GM19239 (cell line): ENCODE results near the gene NEAT1.

Experiments used
- DNase-seq: peaks from one replicate; pipeline ENCODE4 v3.0.0; 2011; ENCODE audit warnings: low spot score; ENCODE audit not compliant: insufficient read length
- FAIRE-seq: peaks from 2 replicates; lab custom pipeline; 2011; peaks lifted over from hg19 to GRCh38; lab: Jason Lieb, UNC

NEAT1 gene

GRCh38 chr11:65388731-65389130 is 33.9 kb upstream of the NEAT1 start:
- DNase-seq (no peak), FAIRE-seq (no peak)

GRCh38 chr11:65389294-65389980 is 33.2 kb upstream of the NEAT1 start:
- FAIRE-seq (no peak), DNase-seq (no peak)

- FAIRE-seq (no peak), DNase-seq (no peak)
These were observed 32.3 kb upstream of the NEAT1 start for GRCh38 chr11:65390099-65390941.

- FAIRE-seq, result no peak
- no peak for DNase-seq
These were observed 31.6 kb upstream of the NEAT1 start for GRCh38 chr11:65390996-65391395.

GRCh38 chr11:65392186-65392829 is 30.3 kb upstream of the NEAT1 start:
- FAIRE-seq (no peak), DNase-seq (no peak)

GRCh38 chr11:65392899-65393298 is 29.7 kb upstream of the NEAT1 start:
- FAIRE-seq, result no peak

GRCh38 chr11:65393513-65394079 is 29.0 kb upstream of the NEAT1 start:
- FAIRE-seq (no peak), DNase-seq (no peak)

More at GRCh38 chr11:65392899-65393298, 29.7 kb upstream of the NEAT1 start:
- no peak for DNase-seq

- DNase-seq, result no peak
- FAIRE-seq, result no peak
These were observed 28.5 kb upstream of the NEAT1 start for GRCh38 chr11:65394125-65394536.

- no peak for FAIRE-seq
- no peak for DNase-seq
These were observed 26.6 kb upstream of the NEAT1 start for GRCh38 chr11:65395961-65396530.

GRCh38 chr11:65396769-65397745 is 25.5 kb upstream of the NEAT1 start:
- no peak for DNase-seq
- FAIRE-seq, result no peak

- DNase-seq, result no peak
- no peak for FAIRE-seq
These were observed 24.2 kb upstream of the NEAT1 start for GRCh38 chr11:65398362-65398910.

- no peak for FAIRE-seq
- no peak for DNase-seq
These were observed 23.3 kb upstream of the NEAT1 start for GRCh38 chr11:65399249-65399648.

GRCh38 chr11:65399845-65400244 is 22.8 kb upstream of the NEAT1 start:
- DNase-seq (no peak), FAIRE-seq (no peak)

- no peak for DNase-seq
- FAIRE-seq, result no peak
These were observed 22.1 kb upstream of the NEAT1 start for GRCh38 chr11:65400307-65401072.

- DNase-seq (no peak), FAIRE-seq (no peak)
These were observed 21.4 kb upstream of the NEAT1 start for GRCh38 chr11:65401073-65401802.

GRCh38 chr11:65401803-65402248 is 20.8 kb upstream of the NEAT1 start:
- FAIRE-seq, result no peak
- no peak for DNase-seq

GRCh38 chr11:65402790-65403189 is 19.8 kb upstream of the NEAT1 start:
- no peak for FAIRE-seq
- DNase-seq, result no peak
